Heart left ventricle (tissue), 16 donors: ENCODE results near the gene RPS18. TPM values are rescaled to one million over a fixed set of nuclear protein-coding genes. Genes with fewer than 3 reads are reported as not detected.

Experiments used
- ATAC-seq, 4 donors: fragments of 200-7000 bp; cut with Tn5 transposase; one replicate each; pipeline ENCODE4 v1.9.1; 2020 to 2022; ENCODE audit warnings: moderate library complexity in 4 of 4, mild to moderate bottlenecking in 3 of 4, moderate number of reproducible peaks in 1 of 4
- DNase-seq, 5 donors: peaks; one replicate each; pipeline ENCODE4 v3.0.0-alpha.2; 2020
- H3K27ac ChIP-seq, 12 donors: fragments of 200-600 bp; sonication (generic) in 4 of 12; one replicate each; pipeline versions ENCODE4 v1.5.0 to v1.8.0; 2016 to 2022; ENCODE audit warnings: mild to moderate bottlenecking in 2 of 12
- H3K27me3 ChIP-seq, 9 donors: fragments of 200-600 bp; sonication (generic) in 2 of 9; one replicate each; pipeline versions ENCODE4 v1.5.1 to v1.8.0; 2016 to 2022; ENCODE audit warnings: mild to moderate bottlenecking in 3 of 9
- H3K36me3 ChIP-seq, 9 donors: fragments of 200-600 bp; sonication (generic) in 2 of 9; one replicate each; pipeline versions ENCODE4 v1.5.0 to v1.8.0; 2018 to 2022; ENCODE audit warnings: mild to moderate bottlenecking in 2 of 9
- H3K4me1 ChIP-seq, 12 donors: fragments of 200-600 bp; sonication (generic) in 4 of 12; one replicate each; pipeline versions ENCODE4 v1.5.0 to v1.8.0; 2016 to 2022; ENCODE audit warnings: mild to moderate bottlenecking in 3 of 12
- H3K4me3 ChIP-seq, 12 donors: fragments of 200-600 bp; sonication (generic) in 4 of 12; one replicate each; pipeline versions ENCODE4 v1.5.0 to v1.8.0; 2017 to 2022; ENCODE audit warnings: mild to moderate bottlenecking in 9 of 12, moderate library complexity in 4 of 12
- H3K9me3 ChIP-seq, 12 donors: fragments of 200-600 bp; sonication (generic) in 4 of 12; one replicate each; pipeline versions ENCODE4 v1.5.0 to v1.8.0; 2016 to 2022; ENCODE audit warnings: mild to moderate bottlenecking in 1 of 12
- CTCF ChIP-seq, 12 donors: fragments of 200-600 bp; sonication (generic) in 4 of 12; IDR thresholded peaks; one replicate each; pipeline versions ENCODE4 v1.5.0 to v1.8.0; 2018 to 2022; ENCODE audit warnings: antibody characterized with exemption in 12 of 12, mild to moderate bottlenecking in 5 of 12
- POLR2A ChIP-seq, 2 donors: fragments of 450-650 bp; IDR thresholded peaks; one replicate each; pipeline ENCODE4 v1.6.1; 2017; ENCODE audit warnings: antibody characterized with exemption in 2 of 2, mild to moderate bottlenecking in 2 of 2, moderate library complexity in 2 of 2
- WGBS, 4 donors: extraction: QIAGEN DNeasy Blood & Tissue Kit in 2 of 4; methylation state at CpG; one replicate each; pipeline versions ENCODE4 v1.1.5 to v1.1.7; 2013 to 2018; 5-methylcytosine and 5-hydroxymethylcytosine counted together
- intact Hi-C, 10 donors: fragments of 100-400 bp; cut with DNase I; formaldehyde crosslinking; loops; one replicate each; pipeline versions ENCODE4 v1.11.1 to v1.14.2; 2022
- polyA plus RNA-seq, 2 donors: library from polyadenylated mRNA; stranded (reverse); fragments of 200-250 nt; gene quantifications; one replicate each; pipeline ENCODE4 v1.2.3, GENCODE V29; 2013
- total RNA-seq, 9 donors: library from RNA; depleted of rRNA in 2 of 9; stranded (reverse); fragments of >200 nt in 2 of 9; fragmentation: NEBNext Ultra II Directional in 3 of 9; extraction: Animal tissue kit (Norgen Biotek cat#: 25700) in 3 of 9; gene quantifications; one replicate each; pipeline versions ENCODE4 v1.1.0 to v1.2.4, GENCODE V29; 2016 to 2023
- donor health status: ischemic (EF 13 %, LVEDD 7.1; RV severe dilation, severe dysfunction).
- donor health status: healthy with polysubstance abuse.
- donor health status: DM: no; HTN: yes; CAD: no.
- donor health status: DM: no; HTN: no; CAD: no.
- donor health status: ischemic (EF 25% LVEDD 6.9; RV normal size, moderate dysfunction).
- donor health status: ischemic (EF 25% LVEDD 5.7; RV mildly dilated, moderate dysfunction).
- donor health status: healthy.
- donor health status: DM: yes; HTN: yes; CAD: no.
- donor health status: ischemic (EF 35%, LVEDD 5.7; RV mildly dilated, moderate dysfunction).
- donor health status: nonischemic (EF 11% LVEDD 7.7; RV severe dilation, severe dysfunction).
- donor health status: DM: yes; HTN: yes; CAD: no.
- donor health status: PGD.
- donor health status: ischemic (EF 29% LVEDD 5.4; RV normal size, mild dysfunction).
- donor health status: nonischemic (EF 23%, LVEDD 6.1; RV moderate dilation, normal function).

The RPS18 gene
- total and polyA plus RNA-seq, 11 donors = 685 to 3,458 (median 1,145) TPM

GRCh38 chr6:33236852-33237251 is 35.0 kb upstream of the RPS18 start:
- WGBS, 4 donors = 85 to 88% (median 87%) methylated on average over 6 of the region's 6 CpGs
- ATAC-seq (no peak), DNase-seq (no peak)
- H3K27me3 ChIP-seq = peaks cover 0 to 42% (median 13%) of the 10 kb centered on the region in 9 donors
- no peak overlapping the region for H3K27ac ChIP-seq
- intact Hi-C loops = loop anchor here in 1 of 10 donors (5.0 kb wide), 1 partner anchor 130 kb away; no protein-coding TSS in a partner anchor
- H3K36me3 ChIP-seq = no peaks in the 10 kb centered on the region
- no peaks in the 10 kb centered on the region for H3K9me3 ChIP-seq
- no peaks in the 10 kb centered on the region for H3K4me1 ChIP-seq
- TF ChIP-seq CTCF (IDR thresholded peaks at IDR 0.05) (no peak), POLR2A (IDR thresholded peaks at IDR 0.05) (no peak)
- no peak overlapping the region for H3K4me3 ChIP-seq

- Histone ChIP-seq H3K36me3 (no peaks in the 10 kb centered on the region), H3K4me3 (no peak overlapping the region), H3K9me3 (no peaks in the 10 kb centered on the region), H3K4me1 (no peaks in the 10 kb centered on the region), H3K27ac (no peak overlapping the region), H3K27me3 (peaks cover 0 to 42% (median 13%) of the 10 kb centered on the region in 9 donors)
- DNase-seq (no peak), ATAC-seq (no peak)
- 72 to 83% (median 77%) methylated on average over 2 of the region's 2 CpGs for WGBS, 4 donors
- TF ChIP-seq CTCF (IDR thresholded peaks at IDR 0.05) = no peak
- no peak for TF ChIP-seq POLR2A (IDR thresholded peaks at IDR 0.05)
- intact Hi-C loops = loop anchor here in 1 of 10 donors (5.0 kb wide), 1 partner anchor 130 kb away; no protein-coding TSS in a partner anchor
Measured at GRCh38 chr6:33237741-33238140, 34.1 kb upstream of the RPS18 start.

- Histone ChIP-seq H3K27ac (no peak overlapping the region), H3K4me3 (no peak overlapping the region), H3K27me3 (peaks cover 0 to 18% (median 0%) of the 10 kb centered on the region in 9 donors), H3K9me3 (no peaks in the 10 kb centered on the region), H3K36me3 (no peaks in the 10 kb centered on the region), H3K4me1 (no peaks in the 10 kb centered on the region)
- WGBS, 4 donors = 64 to 71% (median 68%) methylated on average over 3 of the region's 3 CpGs
- intact Hi-C loops = loop anchor here in 3 of 10 donors (5.0 to 10.0 kb wide), 2 partner anchors 227 to 235 kb away; partner anchors contain the start of gene HLA-DOA (in 1 of the 3)
- DNase-seq = no peak
- TF ChIP-seq POLR2A (IDR thresholded peaks at IDR 0.05) (no peak), CTCF (IDR thresholded peaks at IDR 0.05) (no peak)
- no peak for ATAC-seq
Measured at GRCh38 chr6:33241968-33242367, 29.9 kb upstream of the RPS18 start.

- H3K4me3 ChIP-seq = no peak overlapping the region
- H3K36me3 ChIP-seq = no peaks in the 10 kb centered on the region
- ATAC-seq (no peak), DNase-seq (no peak)
- H3K27me3 ChIP-seq = peaks cover 0 to 18% (median 0%) of the 10 kb centered on the region in 9 donors
- H3K4me1 ChIP-seq = peaks cover 0 to 7% (median 6%) of the 10 kb centered on the region in 12 donors
- WGBS, 4 donors = 21 to 48% (median 34%) methylated on average over 1 of the region's 1 CpG
- no peak for TF ChIP-seq CTCF (IDR thresholded peaks at IDR 0.05)
- TF ChIP-seq POLR2A (IDR thresholded peaks at IDR 0.05) = no peak
- no peaks in the 10 kb centered on the region for H3K9me3 ChIP-seq
- intact Hi-C loops = loop anchor here in 3 of 10 donors (5.0 to 10.0 kb wide), 2 partner anchors 229 to 236 kb away; partner anchors contain the start of gene HLA-DOA (in 1 of the 3)
- no peak overlapping the region for H3K27ac ChIP-seq
Measured at GRCh38 chr6:33243476-33243875, 28.4 kb upstream of the RPS18 start.
